Activated effector memory CD4-positive, alpha-beta T cell treated with Interleukin-2 at 50 U/mL for 16 hours (primary cell): Measurements from ENCODE around the gene AKR1C2.
"Not testable (repeated sequence)": the region's sequence is repeated elsewhere in the genome, so short reads cannot be mapped to it uniquely, and the experiment has no call there.

ENCODE experiments used
- DNase-seq: peaks from one replicate; pipeline ENCODE4 v3.0.0-alpha.2; 2020

Gene AKR1C2

GRCh38 chr10:4953405-4953804, 50.3 kb downstream of the AKR1C2 start:
- DNase-seq = no peak

GRCh38 chr10:4951512-4952162, 52.0 kb downstream of the AKR1C2 start:
- not testable (repeated sequence) for DNase-seq

DNA sequence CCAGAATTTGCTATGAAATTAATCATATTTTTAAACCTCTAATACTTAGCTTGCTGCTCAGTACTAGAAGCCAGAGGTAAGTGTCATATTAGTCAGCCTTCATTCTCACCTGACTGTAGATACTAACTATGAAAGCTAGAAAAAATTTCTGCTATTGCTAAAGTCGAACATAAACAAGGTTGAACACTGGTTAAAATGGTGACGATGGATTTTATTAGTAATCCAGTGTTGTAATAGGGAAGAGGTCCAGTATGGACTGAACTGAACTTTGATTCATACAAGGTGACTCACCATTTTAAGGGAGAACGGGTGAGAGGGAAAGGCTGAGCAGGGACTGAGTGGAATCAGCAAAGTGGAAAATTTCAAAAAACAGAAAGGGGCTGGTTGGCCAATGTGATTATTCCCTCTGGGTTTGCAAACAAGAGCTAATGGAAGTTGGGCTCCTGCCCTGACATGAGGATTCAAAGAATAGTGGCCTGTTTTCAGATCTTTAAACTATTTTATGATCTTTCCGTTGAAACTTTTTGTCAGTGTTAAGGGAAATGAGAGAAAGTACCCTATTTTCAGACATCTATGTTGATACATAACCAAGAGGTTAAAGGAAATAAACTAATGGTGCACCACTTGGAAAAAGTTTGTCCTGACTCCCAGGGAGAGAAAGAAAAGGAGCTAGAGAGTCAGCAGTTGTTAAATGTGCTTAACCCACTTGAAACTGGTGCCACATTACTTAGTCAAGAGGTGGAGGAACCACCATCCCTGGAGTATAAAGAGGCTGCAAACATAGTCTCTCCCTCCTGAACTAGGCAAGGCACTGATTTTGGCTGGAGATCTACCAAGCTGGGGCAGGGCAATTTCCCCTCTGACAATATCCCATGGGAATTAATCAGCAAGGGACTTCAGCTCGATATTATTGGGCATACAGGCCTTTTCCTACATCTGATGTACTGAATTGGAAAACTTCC, 55.7 kb downstream of the AKR1C2 start:
- no peak for DNase-seq

DNA sequence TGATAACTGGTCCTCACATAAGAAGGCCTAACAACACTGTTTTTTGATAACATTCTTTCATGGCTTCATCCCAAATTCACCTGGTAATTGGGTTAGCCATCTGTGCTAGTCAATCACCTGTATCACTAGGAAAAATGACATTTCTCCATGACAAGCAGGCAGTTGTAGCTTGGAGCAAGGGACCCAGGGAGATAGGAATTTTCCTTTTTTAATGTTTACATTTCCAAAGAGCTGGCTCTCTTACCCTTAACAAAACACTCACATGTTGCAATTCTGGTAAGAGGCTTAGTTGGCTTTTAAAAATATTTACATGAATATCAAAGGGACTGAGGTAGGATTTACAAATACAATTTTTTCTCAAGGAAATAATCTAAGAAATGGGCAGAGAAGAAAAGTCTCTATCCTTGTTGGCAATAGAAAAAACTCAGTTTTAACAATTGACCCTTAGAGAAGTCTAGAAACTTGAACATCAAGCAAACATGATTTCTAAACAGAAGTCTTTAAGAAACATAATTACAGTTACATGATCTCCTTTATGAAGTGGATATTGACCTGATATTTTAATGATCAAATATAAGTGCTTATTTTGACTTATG, 56.5 kb downstream of the AKR1C2 start:
- DNase-seq = no peak

- DNase-seq = no peak
Measured at GRCh38 chr10:4945766-4946717, 57.6 kb downstream of the AKR1C2 start.

DNA sequence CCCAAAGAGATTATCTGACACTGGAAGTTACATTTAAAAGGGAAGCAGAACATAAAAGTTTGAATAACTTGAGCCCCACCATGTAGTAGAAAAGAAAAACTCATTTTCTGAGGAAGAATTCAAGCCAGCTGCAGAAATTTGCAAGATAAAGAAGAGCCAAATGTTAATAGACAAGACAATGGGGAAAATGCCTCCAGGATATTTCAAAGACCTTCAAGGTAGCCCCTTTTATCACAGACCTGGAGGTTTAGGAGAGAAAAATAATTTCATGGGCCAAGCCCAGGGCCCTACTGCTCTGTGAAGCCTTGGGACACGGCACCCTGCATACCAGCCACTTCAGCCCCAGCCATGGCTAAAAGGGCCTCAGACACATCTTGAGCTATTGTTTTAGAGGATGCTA, 58.8 kb downstream of the AKR1C2 start:
- DNase-seq = no peak

GRCh38 chr10:4943821-4944220, 59.8 kb downstream of the AKR1C2 start:
- no peak for DNase-seq

- DNase-seq = not testable (repeated sequence)
Measured at GRCh38 chr10:4943416-4943815, 60.2 kb downstream of the AKR1C2 start.

GRCh38 chr10:4942931-4943330, 60.7 kb downstream of the AKR1C2 start:
- not testable (repeated sequence) for DNase-seq

DNA sequence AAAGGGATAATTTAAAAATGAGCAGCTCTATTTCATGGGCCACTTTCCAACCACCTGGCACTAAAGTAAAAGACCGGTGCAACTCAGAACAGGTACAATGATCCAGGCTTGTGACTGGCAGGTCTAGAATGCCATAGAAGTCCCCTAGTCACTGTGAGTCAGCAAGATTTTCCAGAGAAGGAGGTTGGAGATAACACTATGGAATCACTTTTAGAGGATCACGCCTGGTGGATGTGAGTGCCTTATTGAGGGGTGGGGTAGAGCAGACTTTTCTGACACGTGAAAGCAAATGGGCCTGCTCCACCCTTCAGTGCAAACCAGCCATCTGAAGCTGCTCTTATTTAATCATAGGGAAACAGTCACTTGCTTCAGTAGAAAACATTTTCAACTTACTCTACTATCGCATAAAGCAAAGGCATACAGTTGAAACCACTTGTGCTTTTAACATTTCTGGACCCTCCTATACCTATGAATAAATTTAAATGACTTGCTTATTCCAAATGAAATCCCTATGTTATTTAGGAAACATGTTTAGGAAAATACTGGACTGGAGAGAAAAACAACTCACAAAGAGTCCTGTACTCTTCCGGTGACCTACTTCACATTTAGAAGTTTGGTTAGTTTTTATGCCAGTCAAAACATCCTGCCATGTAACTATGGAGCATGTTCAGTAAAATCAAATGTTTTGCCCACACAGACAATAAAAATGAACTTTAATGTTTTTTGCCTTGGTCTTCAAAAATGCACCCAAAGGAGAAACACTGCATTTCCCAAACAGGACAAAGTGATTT, 61.9 kb downstream of the AKR1C2 start:
- DNase-seq = no peak

GRCh38 chr10:4940909-4941308, 62.7 kb downstream of the AKR1C2 start:
- DNase-seq = not testable (repeated sequence)

DNA sequence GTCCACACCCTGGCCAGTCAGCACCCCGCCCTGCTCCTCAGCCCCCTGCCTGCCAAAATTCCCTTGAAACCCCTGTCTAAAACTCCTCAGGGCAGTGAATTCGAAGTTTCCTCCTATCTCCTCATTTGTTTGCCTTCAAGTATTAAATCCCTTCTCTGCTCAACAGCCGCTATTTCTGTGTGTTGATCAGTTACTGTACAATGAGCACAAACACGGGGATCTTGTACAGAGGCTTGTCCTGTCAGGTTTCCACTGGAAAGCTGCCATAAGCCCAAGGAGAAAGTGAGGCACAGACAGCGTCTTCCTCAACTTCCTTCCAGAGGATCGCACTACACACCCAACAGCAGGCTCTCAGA, 63.6 kb downstream of the AKR1C2 start:
- DNase-seq = not testable (repeated sequence)

- DNase-seq = no peak
Measured at GRCh38 chr10:4939224-4940072, 64.2 kb downstream of the AKR1C2 start.
